D721Med (cell line): ENCODE results near the gene EMD.
"Not testable (repeated sequence)": the region's sequence is repeated elsewhere in the genome, so short reads cannot be mapped to it uniquely, and the experiment has no call there.

Experiments
- DNase-seq: peaks from one replicate; pipeline ENCODE4 v3.0.0; 2011; ENCODE audit warnings: low spot score; ENCODE audit not compliant: insufficient read length
- FAIRE-seq: peaks from 2 replicates; lab custom pipeline; 2011; peaks lifted over from hg19 to GRCh38; lab: Jason Lieb, UNC
- CTCF ChIP-seq: IDR thresholded peaks from 2 replicates; pipeline ENCODE4 v1.5.1; 2012; ENCODE audit warnings: mild to moderate bottlenecking, control low read depth; ENCODE audit not compliant: insufficient read depth; ENCODE audit errors: missing control alignments

The EMD gene

GRCh38 chrX:154380153-154380552 lies 1.1 kb downstream of the EMD start:
- TF ChIP-seq CTCF = no peak
- FAIRE-seq (no peak), DNase-seq (no peak)

- no peak for TF ChIP-seq CTCF
- no peak for DNase-seq
- FAIRE-seq = no peak
Observed at GRCh38 chrX:154380787-154381186, 1.7 kb downstream of the EMD start.

GRCh38 chrX:154381271-154381670 lies 2.2 kb downstream of the EMD start:
- no peak for DNase-seq
- no peak for TF ChIP-seq CTCF
- no peak for FAIRE-seq

GRCh38 chrX:154382483-154383069 lies 3.5 kb downstream of the EMD start:
- no peak for TF ChIP-seq CTCF
- no peak for DNase-seq
- no peak for FAIRE-seq

- TF ChIP-seq CTCF = no peak
- FAIRE-seq = no peak
- DNase-seq = no peak
Observed at GRCh38 chrX:154383359-154384283, 4.5 kb downstream of the EMD start.

- TF ChIP-seq CTCF = no peak
- DNase-seq (no peak), FAIRE-seq (no peak)
Observed at GRCh38 chrX:154384284-154384892, 5.3 kb downstream of the EMD start.

- FAIRE-seq, DNase-seq: not testable (repeated sequence)
Observed at GRCh38 chrX:154388094-154388493, 9.0 kb downstream of the EMD start.

GRCh38 chrX:154388649-154389048 lies 9.6 kb downstream of the EMD start:
- FAIRE-seq, DNase-seq: not testable (repeated sequence)

GRCh38 chrX:154389812-154390747 lies 11.0 kb downstream of the EMD start:
- DNase-seq, FAIRE-seq: not testable (repeated sequence)

- not testable (repeated sequence) for FAIRE-seq, DNase-seq
Observed at GRCh38 chrX:154396363-154396762, 17.3 kb downstream of the EMD start.
